NCI-H2196 treated with DMSO at 0.1 percent for 48 hours (cell line): ENCODE data around the gene MARS2.
A peak's percentile ranks its signal among the peaks of the same experiment; 100 is the strongest.
"Not testable (repeated sequence)": the region's sequence is repeated elsewhere in the genome, so short reads cannot be mapped to it uniquely, and the experiment has no call there.

Source experiments
- DNase-seq: peaks from one replicate; lab custom pipeline; 2025; ENCODE audit not compliant: unreplicated experiment; lab: John Stamatoyannopoulos, UW

MARS2 gene

GRCh38 chr2:197705912-197706838, 1.0 kb downstream of the MARS2 start:
- no peak for DNase-seq

GRCh38 chr2:197706839-197707207, 1.7 kb downstream of the MARS2 start:
- DNase-seq, result no peak

- peak; percentile 18 for DNase-seq
These were observed 2.4 kb downstream of the MARS2 start for GRCh38 chr2:197707316-197708213.

GRCh38 chr2:197708331-197708730, 3.2 kb downstream of the MARS2 start:
- no peak for DNase-seq

GRCh38 chr2:197709140-197709539, 4.0 kb downstream of the MARS2 start:
- not testable (repeated sequence) for DNase-seq

GRCh38 chr2:197710424-197711042, 5.4 kb downstream of the MARS2 start:
- DNase-seq, result no peak

GRCh38 chr2:197711578-197711977, 6.4 kb downstream of the MARS2 start:
- DNase-seq, result no peak

- DNase-seq, result no peak
These were observed 8.1 kb downstream of the MARS2 start for GRCh38 chr2:197713271-197713670.

- DNase-seq, result no peak
These were observed 12.7 kb downstream of the MARS2 start for GRCh38 chr2:197717863-197718262.

GRCh38 chr2:197727011-197727410, 21.8 kb downstream of the MARS2 start:
- no peak for DNase-seq

- DNase-seq, result not testable (repeated sequence)
These were observed 23.7 kb downstream of the MARS2 start for GRCh38 chr2:197728555-197729544.

GRCh38 chr2:197740200-197740599, 35.0 kb downstream of the MARS2 start:
- no peak for DNase-seq
